Myocyte (in vitro differentiated cells): Measurements from ENCODE around the gene TMEM217. TPM values are rescaled to one million over a fixed set of nuclear protein-coding genes. Genes with fewer than 3 reads are reported as not detected.
"Not testable (repeated sequence)": the region's sequence is repeated elsewhere in the genome, so short reads cannot be mapped to it uniquely, and the experiment has no call there.

Experiments
- DNase-seq: peaks from one replicate; pipeline ENCODE4 v3.0.0-alpha.2; 2012; ENCODE audit warnings: low read depth
- total RNA-seq: library from RNA; depleted of rRNA; stranded (reverse); fragments of >200 nt; gene quantifications from 2 replicates; pipeline ENCODE4 v1.2.3, GENCODE V29; 2014

TMEM217 gene
- total RNA-seq, 1 donor from 2014 or later, result 0.35 TPM

GRCh38 chr6:37218511-37218910 is 39.4 kb downstream of the TMEM217 start:
- no peak for DNase-seq

GRCh38 chr6:37218061-37218460 is 39.9 kb downstream of the TMEM217 start:
- no peak for DNase-seq

GRCh38 chr6:37212268-37212667 is 45.7 kb downstream of the TMEM217 start:
- no peak for DNase-seq

GRCh38 chr6:37210313-37210968 is 47.5 kb downstream of the TMEM217 start:
- DNase-seq, result peak; percentile 89

GRCh38 chr6:37209461-37210205 is 48.3 kb downstream of the TMEM217 start:
- no peak for DNase-seq

GRCh38 chr6:37208793-37209192 is 49.2 kb downstream of the TMEM217 start:
- no peak for DNase-seq

GRCh38 chr6:37207903-37208456 is 50.0 kb downstream of the TMEM217 start:
- DNase-seq, result peak; percentile 87

- DNase-seq, result no peak
Observed at GRCh38 chr6:37206622-37207021, 51.3 kb downstream of the TMEM217 start.

GRCh38 chr6:37205997-37206340 is 52.0 kb downstream of the TMEM217 start:
- DNase-seq, result no peak

- no peak for DNase-seq
Observed at GRCh38 chr6:37205175-37205996, 52.6 kb downstream of the TMEM217 start.

- peak; percentile 59 for DNase-seq
Observed at GRCh38 chr6:37204014-37204751, 53.8 kb downstream of the TMEM217 start.

GRCh38 chr6:37202788-37203491 is 55.0 kb downstream of the TMEM217 start:
- no peak for DNase-seq

GRCh38 chr6:37201726-37202125 is 56.2 kb downstream of the TMEM217 start:
- no peak for DNase-seq

GRCh38 chr6:37200085-37200484 is 57.9 kb downstream of the TMEM217 start:
- no peak for DNase-seq

- not testable (repeated sequence) for DNase-seq
Observed at GRCh38 chr6:37196451-37196850, 61.5 kb downstream of the TMEM217 start.

GRCh38 chr6:37194886-37195285 is 63.1 kb downstream of the TMEM217 start:
- DNase-seq, result not testable (repeated sequence)

GRCh38 chr6:37192666-37193065 is 65.3 kb downstream of the TMEM217 start:
- no peak for DNase-seq

GRCh38 chr6:37190159-37190535 is 67.8 kb downstream of the TMEM217 start:
- DNase-seq, result no peak

GRCh38 chr6:37188962-37189510 is 68.9 kb downstream of the TMEM217 start:
- no peak for DNase-seq
